ENCODE results near the gene COLEC11. TPM values are rescaled to one million over a fixed set of nuclear protein-coding genes. Genes with fewer than 3 reads are reported as not detected.

Gene COLEC11
- total RNA-seq, 1 experiment from 2014 or later: 0.77 TPM

GRCh38 chr2:3654531-3655225 is 59.8 kb downstream of the COLEC11 start:
- intact Hi-C loops (cut with micrococcal nuclease; ENCODE audit: unreplicated experiment): loop anchor here (5.0 kb wide), 2 partner anchors 232 to 1532 kb away; no protein-coding TSS in a partner anchor
- Histone ChIP-seq H3K4me1 (ENCODE audit: insufficient read depth, low read length, poor library complexity, severe bottlenecking) (peaks cover 15% of the 10 kb centered on the region), H3K4me3 (ENCODE audit: low read depth, low read length, poor library complexity, severe bottlenecking) (no peak overlapping the region), H3K36me3 (ENCODE audit: insufficient read depth, low read length, poor library complexity, severe bottlenecking) (no peaks in the 10 kb centered on the region), H3K27ac (ENCODE audit: low read depth, low read length, poor library complexity, severe bottlenecking) (no peak overlapping the region), H3K9me3 (ENCODE audit: low read depth, low read length, poor library complexity, severe bottlenecking) (no peaks in the 10 kb centered on the region), H3K27me3 (replicated peaks; ENCODE audit: insufficient read depth, low read depth, low read length, poor library complexity) (no peaks in the 10 kb centered on the region)
- no peak for TF ChIP-seq CTCF (conservative IDR thresholded peaks at IDR 0.05; ENCODE audit: low read depth, low read length)
- TF ChIP-seq EZH2 (IDR thresholded peaks at IDR 0.05; ENCODE audit: borderline replicate concordance, low read depth, low read length, poor library complexity, severe bottlenecking): no peak
- ChIA-PET POLR2A (ENCODE audit: low non-redundant PET) (no interaction called here), CTCF (no interaction called here)
- no peak for DNase-seq (ENCODE audit: low spot score)
- no TSS peak for BruUV-seq (replicated peaks)

- intact Hi-C loops (cut with micrococcal nuclease; ENCODE audit: unreplicated experiment): no loop called here
- BruUV-seq (replicated peaks): no TSS peak
- POLR2A ChIA-PET (ENCODE audit: low non-redundant PET): no interaction called here
- CTCF ChIA-PET: no interaction called here
- Histone ChIP-seq H3K27ac (ENCODE audit: low read depth, low read length, poor library complexity, severe bottlenecking) (no peak overlapping the region), H3K4me3 (ENCODE audit: low read depth, low read length, poor library complexity, severe bottlenecking) (no peak overlapping the region), H3K36me3 (ENCODE audit: insufficient read depth, low read length, poor library complexity, severe bottlenecking) (no peaks in the 10 kb centered on the region), H3K9me3 (ENCODE audit: low read depth, low read length, poor library complexity, severe bottlenecking) (no peaks in the 10 kb centered on the region), H3K4me1 (ENCODE audit: insufficient read depth, low read length, poor library complexity, severe bottlenecking) (peaks cover 16% of the 10 kb centered on the region), H3K27me3 (replicated peaks; ENCODE audit: insufficient read depth, low read depth, low read length, poor library complexity) (no peaks in the 10 kb centered on the region)
- DNase-seq (ENCODE audit: low spot score): no peak
- TF ChIP-seq CTCF (conservative IDR thresholded peaks at IDR 0.05; ENCODE audit: low read depth, low read length) (no peak), EZH2 (IDR thresholded peaks at IDR 0.05; ENCODE audit: borderline replicate concordance, low read depth, low read length, poor library complexity, severe bottlenecking) (no peak)
Observed at GRCh38 chr2:3655871-3656761, 61.2 kb downstream of the COLEC11 start.

GRCh38 chr2:3656762-3657721 is 62.1 kb downstream of the COLEC11 start:
- ChIA-PET POLR2A (ENCODE audit: low non-redundant PET) (no interaction called here), CTCF (no interaction called here)
- TF ChIP-seq EZH2 (IDR thresholded peaks at IDR 0.05; ENCODE audit: borderline replicate concordance, low read depth, low read length, poor library complexity, severe bottlenecking) (no peak), CTCF (conservative IDR thresholded peaks at IDR 0.05; ENCODE audit: low read depth, low read length) (no peak)
- Histone ChIP-seq H3K9me3 (ENCODE audit: low read depth, low read length, poor library complexity, severe bottlenecking) (no peaks in the 10 kb centered on the region), H3K27me3 (replicated peaks; ENCODE audit: insufficient read depth, low read depth, low read length, poor library complexity) (no peaks in the 10 kb centered on the region), H3K27ac (ENCODE audit: low read depth, low read length, poor library complexity, severe bottlenecking) (no peak overlapping the region), H3K4me1 (ENCODE audit: insufficient read depth, low read length, poor library complexity, severe bottlenecking) (peaks cover 16% of the 10 kb centered on the region), H3K36me3 (ENCODE audit: insufficient read depth, low read length, poor library complexity, severe bottlenecking) (no peaks in the 10 kb centered on the region), H3K4me3 (ENCODE audit: low read depth, low read length, poor library complexity, severe bottlenecking) (no peak overlapping the region)
- no TSS peak for BruUV-seq (replicated peaks)
- intact Hi-C loops (cut with micrococcal nuclease; ENCODE audit: unreplicated experiment): no loop called here
- no peak for DNase-seq (ENCODE audit: low spot score)

Measured in A673 (cell line).